Measurements from ENCODE around the gene OGDH. TPM values are rescaled to one million over a fixed set of nuclear protein-coding genes. Genes with fewer than 3 reads are reported as not detected.
"Not testable (repeated sequence)": the region's sequence is repeated elsewhere in the genome, so short reads cannot be mapped to it uniquely, and the experiment has no call there.

Gene OGDH
- total RNA-seq, 1 donor from 2014 or later: 109 TPM

- DNase-seq (ENCODE audit: low spot score): peak; percentile 50
Measured at GRCh38 chr7:44580945-44581878, 25.2 kb upstream of the OGDH start.

DNA sequence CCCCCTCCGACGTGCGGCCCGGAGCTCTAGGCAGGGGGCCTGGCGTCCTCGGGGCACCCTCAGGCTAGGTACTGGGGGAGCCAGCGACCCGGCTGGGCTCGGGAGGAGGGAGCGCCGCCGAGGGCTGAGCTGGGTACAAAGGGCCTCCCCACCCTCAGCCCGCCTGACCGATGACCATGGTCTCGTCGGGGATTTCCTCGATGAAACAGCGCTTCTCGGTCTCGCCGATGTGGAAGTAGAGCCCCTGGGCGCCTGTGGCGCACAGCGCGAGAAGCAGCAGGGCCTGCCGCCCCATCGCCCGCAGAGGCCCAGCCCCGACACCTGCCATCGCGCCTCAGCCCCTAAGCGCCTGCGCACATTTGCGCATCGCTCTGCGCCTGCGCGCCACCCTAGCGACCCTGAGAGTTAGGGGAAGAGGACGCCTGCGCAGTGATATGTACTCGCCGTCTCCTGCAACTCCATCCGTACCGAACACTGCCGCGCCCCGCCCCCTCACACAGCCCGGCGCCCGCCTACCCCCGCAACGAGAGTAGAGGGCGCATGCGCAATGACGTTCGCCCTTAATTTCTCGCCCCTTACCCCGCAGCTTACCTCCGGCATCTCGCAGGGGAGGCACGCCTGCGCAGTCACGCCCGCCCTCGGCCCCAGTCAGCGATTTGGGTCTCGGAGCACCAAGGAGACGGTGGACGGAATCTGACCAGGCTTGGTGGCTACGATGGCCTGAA lies 24.4 kb upstream of the OGDH start, which contains the start of gene TMED4:
Gene TMED4 (minus strand): TSS at position 353 of the 725 bp plus-strand sequence. CDS start 25 bp downstream, at position 328.
- peak; percentile 100 for DNase-seq (ENCODE audit: low spot score)

GRCh38 chr7:44583146-44583865 lies 23.1 kb upstream of the OGDH start:
- DNase-seq (ENCODE audit: low spot score): no peak

GRCh38 chr7:44587843-44588711 lies 18.4 kb upstream of the OGDH start:
- DNase-seq (ENCODE audit: low spot score): peak; percentile 57

DNA sequence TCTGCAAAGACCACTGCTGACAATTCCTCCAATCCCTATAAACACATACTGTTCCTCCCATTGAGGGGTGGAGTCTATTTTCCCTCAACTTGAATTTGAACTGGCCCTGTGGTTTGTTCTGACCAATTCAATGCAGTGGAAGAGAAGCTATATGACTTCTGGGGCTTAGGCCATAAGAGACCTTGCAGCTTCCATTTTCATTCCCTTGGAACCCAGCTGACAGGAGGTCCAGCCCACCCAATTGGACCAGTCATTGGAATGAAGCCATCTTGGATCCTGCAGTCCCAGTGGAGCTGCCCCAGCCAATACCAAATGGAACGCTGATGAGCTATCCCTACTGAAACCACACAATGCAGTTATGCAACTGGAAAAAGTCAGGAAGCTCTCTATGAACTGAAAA lies 15.5 kb upstream of the OGDH start:
- no peak for DNase-seq (ENCODE audit: low spot score)

- DNase-seq (ENCODE audit: low spot score): no peak
Measured at GRCh38 chr7:44595934-44596635, 10.3 kb upstream of the OGDH start.

DNA sequence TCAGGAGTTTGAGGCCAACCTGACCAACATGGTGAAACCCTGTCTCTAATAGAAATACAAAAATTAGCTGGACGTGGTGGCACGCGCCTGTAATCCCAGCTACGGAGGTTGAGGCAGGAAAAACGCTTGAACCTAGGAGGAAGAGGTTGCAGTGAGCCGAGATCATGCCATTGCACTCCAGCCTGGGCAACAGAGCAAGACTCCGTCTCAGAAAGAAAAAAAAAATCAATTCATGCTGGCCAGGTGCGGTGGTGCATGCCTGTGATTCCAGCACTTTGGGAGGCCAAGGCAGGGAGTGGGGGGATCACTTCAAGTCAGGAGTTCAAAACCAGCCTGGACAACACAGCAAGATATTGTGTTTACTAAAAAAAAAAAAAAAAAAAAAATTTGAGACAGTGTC lies 9.2 kb upstream of the OGDH start:
- DNase-seq (ENCODE audit: low spot score): not testable (repeated sequence)

DNA sequence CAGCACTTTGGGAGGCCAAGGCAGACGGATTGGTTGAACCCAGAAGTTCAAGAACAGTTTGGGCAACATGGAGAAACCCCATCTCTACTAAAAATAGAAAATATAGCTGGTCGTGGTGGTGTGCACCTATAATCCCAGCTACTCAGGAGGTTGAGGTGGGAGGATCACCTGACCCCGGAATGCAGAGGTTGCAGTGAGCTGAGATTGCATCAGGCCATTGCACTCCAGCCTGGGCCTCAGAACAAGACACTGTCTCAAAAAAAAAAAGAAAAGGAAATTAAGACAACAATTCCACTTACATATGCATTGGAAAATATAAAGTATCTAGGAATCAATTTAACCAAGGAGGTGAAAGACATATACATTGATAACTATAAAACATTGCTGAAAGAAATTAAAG lies 7.2 kb upstream of the OGDH start:
- DNase-seq (ENCODE audit: low spot score): no peak

- DNase-seq (ENCODE audit: low spot score): no peak
Measured at GRCh38 chr7:44602576-44602910, 3.9 kb upstream of the OGDH start.

DNA sequence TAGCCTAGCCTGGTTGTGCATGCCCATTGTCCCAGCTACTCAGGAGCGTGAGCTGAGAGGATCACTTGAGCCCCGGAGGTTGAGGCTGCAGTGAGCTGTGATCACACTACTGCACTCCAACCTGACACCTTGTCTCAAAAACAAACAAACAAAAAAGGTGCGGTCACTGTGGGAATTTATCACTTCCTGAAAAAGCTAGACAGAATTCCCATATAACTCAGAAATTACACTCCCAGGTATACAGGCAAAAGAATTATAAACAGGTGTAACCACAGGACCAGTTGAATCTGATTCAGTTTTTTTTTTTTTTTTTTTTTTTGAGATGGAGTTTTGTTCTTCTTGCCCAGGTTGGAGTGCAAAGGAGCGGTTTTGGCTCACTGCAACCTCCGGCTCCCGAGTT lies 3.2 kb upstream of the OGDH start:
- DNase-seq (ENCODE audit: low spot score): no peak

GRCh38 chr7:44604941-44605340 lies 1.5 kb upstream of the OGDH start:
- no peak for DNase-seq (ENCODE audit: low spot score)

GRCh38 chr7:44607141-44608068 lies 978 bp downstream of the OGDH start:
- DNase-seq (ENCODE audit: low spot score): no peak

DNA sequence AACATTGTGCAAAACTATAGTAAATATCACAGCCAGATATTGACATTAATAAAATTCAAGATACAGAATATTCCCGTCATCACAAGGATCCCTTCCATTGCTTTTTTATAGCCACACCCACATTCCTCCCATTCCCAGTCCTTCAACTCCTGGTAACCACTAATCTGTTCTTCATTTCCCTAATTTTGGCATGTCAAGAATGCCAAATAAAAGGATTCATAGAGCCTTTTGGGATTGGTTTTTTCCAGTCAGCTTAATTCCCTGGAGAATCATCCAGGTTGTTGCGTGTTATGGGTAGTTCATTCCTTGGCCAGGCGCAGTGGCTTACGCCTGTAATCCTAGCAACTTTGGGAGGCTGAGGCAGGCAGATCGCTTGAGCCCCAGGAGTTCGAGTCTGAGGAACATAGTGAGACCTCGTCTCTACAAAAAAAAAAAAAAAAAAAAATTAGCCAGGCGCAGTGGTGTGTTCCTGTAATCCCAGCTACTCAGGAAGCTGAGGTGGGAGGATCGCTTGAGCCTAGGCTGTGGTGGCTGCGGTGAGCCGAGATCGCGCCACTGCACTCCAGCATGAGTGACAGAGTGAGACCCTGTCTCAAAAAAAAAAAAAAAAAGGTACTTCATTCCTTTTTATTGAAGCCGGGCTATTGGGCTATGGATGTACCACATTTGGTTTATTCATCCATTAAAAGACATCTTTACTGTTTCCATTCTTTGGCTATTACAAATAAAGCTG lies 2.7 kb downstream of the OGDH start:
- DNase-seq (ENCODE audit: low spot score): no peak

GRCh38 chr7:44609829-44610228 lies 3.4 kb downstream of the OGDH start:
- no peak for DNase-seq (ENCODE audit: low spot score)

- no peak for DNase-seq (ENCODE audit: low spot score)
Measured at GRCh38 chr7:44615149-44615611, 8.8 kb downstream of the OGDH start.

- no peak for DNase-seq (ENCODE audit: low spot score)
Measured at GRCh38 chr7:44615793-44616192, 9.4 kb downstream of the OGDH start.

DNA sequence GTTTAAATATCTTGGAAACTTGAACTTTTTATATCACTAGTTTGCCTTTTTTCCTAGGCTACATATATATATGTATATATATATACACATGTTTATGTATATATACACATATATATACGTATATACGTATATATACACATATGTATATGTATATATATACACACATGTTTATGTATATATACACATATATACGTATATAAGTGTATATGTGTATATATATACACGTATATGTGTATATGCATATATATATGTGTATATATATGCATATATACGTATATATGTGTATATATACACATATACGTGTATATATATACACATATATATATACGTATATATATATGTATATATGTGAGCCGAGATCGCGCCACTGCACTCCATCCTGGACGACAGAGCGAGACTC lies 10.1 kb downstream of the OGDH start:
- no peak for DNase-seq (ENCODE audit: low spot score)

DNA sequence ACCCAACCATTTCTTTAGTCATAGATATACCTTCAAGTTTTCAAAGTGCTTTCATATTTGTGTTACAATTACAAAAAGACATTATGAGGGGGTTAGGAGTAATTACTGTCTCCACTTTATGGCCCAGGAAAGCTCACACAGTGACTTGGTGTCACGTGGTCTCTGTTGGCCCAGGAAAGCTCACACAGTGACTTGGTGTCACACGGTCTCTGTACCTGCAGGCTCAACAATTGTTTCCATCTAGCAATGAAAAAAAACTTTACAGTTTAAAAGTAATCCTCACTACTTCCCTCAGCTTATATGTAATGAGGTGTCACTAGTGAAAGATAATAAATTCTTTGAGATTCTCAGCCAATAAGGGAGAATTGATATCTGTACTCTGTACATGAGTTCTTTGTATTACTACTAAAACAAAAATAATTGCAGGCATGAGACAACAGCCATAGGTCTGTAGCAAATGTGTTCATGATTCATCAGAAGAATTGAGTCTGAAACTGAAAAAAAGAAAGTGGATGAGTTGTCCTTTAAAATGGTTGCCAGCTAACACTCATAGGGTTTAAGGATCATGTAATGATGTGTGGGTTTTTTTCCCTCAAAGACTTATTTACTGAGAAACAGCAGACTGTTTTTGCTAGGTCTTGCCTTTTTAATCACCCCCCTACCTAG lies 10.9 kb downstream of the OGDH start:
- DNase-seq (ENCODE audit: low spot score): no peak
